Nephron progenitor cell (in vitro differentiated cells): ENCODE measurements around the gene AGPAT1.

Experiments used
- DNase-seq: peaks from one replicate; pipeline ENCODE4 v3.0.0; 2021
- H3K27ac Mint-ChIP-seq: 2 replicates; pipeline ENCODE4 v1.8.0; 2021; ENCODE audit warnings: mild to moderate bottlenecking, moderate library complexity, mixed read lengths
- H3K27me3 Mint-ChIP-seq: 2 replicates; pipeline ENCODE4 v1.8.0; 2021; ENCODE audit warnings: mild to moderate bottlenecking, low read depth, mixed read lengths; ENCODE audit not compliant: poor library complexity
- H3K36me3 Mint-ChIP-seq: 2 replicates; pipeline ENCODE4 v1.8.0; 2021; ENCODE audit warnings: low read depth, mixed read lengths
- H3K4me1 Mint-ChIP-seq: 2 replicates; pipeline ENCODE4 v1.8.0; 2021; ENCODE audit warnings: mixed read lengths
- H3K4me3 Mint-ChIP-seq: 2 replicates; pipeline ENCODE4 v1.8.0; 2021; ENCODE audit warnings: mild to moderate bottlenecking, moderate library complexity, mixed read lengths
- H3K9me3 Mint-ChIP-seq: 2 replicates; pipeline ENCODE4 v1.8.0; 2021; ENCODE audit warnings: mild to moderate bottlenecking, moderate library complexity, mixed read lengths
- TF ChIP-seq, protein P1 (sequence below): fragments of 200-600 bp; sonication (generic); IDR thresholded peaks from 2 replicates; pipeline ENCODE4 v1.5.0; 2021; ENCODE audit warnings: antibody characterized with exemption

Gene AGPAT1

DNA sequence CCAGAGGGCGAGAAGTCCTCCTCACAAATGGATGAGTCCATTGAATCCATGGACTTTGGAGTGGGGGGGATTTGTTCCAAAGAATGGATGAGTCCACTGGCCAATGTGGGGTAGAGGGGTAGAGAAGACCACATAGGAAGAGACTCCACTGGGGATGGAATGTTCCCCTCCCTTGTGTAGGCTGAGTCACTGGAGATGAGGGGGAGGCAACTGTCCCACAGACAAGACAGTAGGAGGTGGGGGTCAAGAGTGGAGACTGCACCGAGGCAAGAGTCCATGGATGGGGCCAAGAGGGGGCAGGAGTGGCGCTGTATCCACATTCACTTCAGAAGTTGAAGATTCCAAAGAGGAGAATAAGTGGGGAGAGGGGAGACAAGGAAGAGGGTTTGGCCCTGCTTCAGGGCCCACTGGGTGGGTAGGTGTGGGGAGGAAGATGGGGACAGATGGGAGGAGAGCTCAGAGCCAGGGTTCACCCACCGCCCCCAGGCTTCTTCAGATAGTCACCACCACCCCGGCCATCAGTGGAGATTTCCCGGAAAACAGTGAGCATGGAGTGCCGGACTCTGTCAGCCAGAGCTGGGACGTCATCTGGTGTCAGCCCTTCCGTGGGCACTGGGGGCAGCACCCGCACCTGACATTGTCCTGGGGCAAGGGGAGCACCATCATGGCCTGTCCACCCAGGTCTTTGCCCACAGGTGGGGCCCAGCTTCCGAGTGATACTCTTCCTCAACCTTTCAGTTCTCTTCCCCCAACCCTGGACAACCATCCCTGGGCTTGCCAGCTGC is 6.9 kb downstream of the AGPAT1 start:
- Mint-ChIP-seq H3K4me3 (no peak overlapping the region), H3K27me3 (no peaks in the 10 kb centered on the region), H3K9me3 (no peaks in the 10 kb centered on the region), H3K27ac (peak overlapping the region; percentile 94), H3K4me1 (peaks cover 32% of the 10 kb centered on the region), H3K36me3 (peaks cover 60% of the 10 kb centered on the region)
- no peak for DNase-seq
- TF ChIP-seq, protein P1, sequence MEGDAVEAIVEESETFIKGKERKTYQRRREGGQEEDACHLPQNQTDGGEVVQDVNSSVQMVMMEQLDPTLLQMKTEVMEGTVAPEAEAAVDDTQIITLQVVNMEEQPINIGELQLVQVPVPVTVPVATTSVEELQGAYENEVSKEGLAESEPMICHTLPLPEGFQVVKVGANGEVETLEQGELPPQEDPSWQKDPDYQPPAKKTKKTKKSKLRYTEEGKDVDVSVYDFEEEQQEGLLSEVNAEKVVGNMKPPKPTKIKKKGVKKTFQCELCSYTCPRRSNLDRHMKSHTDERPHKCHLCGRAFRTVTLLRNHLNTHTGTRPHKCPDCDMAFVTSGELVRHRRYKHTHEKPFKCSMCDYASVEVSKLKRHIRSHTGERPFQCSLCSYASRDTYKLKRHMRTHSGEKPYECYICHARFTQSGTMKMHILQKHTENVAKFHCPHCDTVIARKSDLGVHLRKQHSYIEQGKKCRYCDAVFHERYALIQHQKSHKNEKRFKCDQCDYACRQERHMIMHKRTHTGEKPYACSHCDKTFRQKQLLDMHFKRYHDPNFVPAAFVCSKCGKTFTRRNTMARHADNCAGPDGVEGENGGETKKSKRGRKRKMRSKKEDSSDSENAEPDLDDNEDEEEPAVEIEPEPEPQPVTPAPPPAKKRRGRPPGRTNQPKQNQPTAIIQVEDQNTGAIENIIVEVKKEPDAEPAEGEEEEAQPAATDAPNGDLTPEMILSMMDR: no peak

DNA sequence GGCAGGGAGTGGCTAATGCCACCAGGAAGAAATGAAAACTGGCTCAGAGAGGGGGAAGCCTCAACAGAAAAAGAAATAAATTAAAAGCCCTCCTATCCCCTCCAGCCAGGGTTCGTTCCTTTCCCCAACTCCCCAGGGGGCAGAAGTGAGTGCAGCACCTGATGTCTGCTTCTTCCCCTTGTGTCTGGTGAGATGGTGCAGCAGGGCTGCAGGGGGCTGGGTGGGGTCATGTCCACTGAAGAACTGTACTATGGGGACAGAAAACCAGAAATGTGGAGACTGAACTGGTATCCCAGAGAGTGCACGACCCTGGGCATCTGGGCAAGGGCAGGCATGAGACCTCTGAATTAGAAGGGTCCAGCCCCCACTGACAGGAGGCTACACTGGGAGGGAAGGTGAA is 7.5 kb downstream of the AGPAT1 start:
- TF ChIP-seq, protein P1: no peak
- no peak overlapping the region for H3K4me3 Mint-ChIP-seq
- peak overlapping the region; percentile 94 for H3K27ac Mint-ChIP-seq
- peaks cover 26% of the 10 kb centered on the region for H3K4me1 Mint-ChIP-seq
- no peak for DNase-seq
- H3K27me3 Mint-ChIP-seq: no peaks in the 10 kb centered on the region
- H3K36me3 Mint-ChIP-seq: peaks cover 60% of the 10 kb centered on the region
- H3K9me3 Mint-ChIP-seq: no peaks in the 10 kb centered on the region

- no peak for DNase-seq
- H3K36me3 Mint-ChIP-seq: peaks cover 65% of the 10 kb centered on the region
- H3K4me3 Mint-ChIP-seq: no peak overlapping the region
Measured at GRCh38 chr6:32167761-32168262, 8.1 kb downstream of the AGPAT1 start.

GRCh38 chr6:32167154-32167760 is 8.6 kb downstream of the AGPAT1 start:
- peaks cover 71% of the 10 kb centered on the region for H3K36me3 Mint-ChIP-seq
- no peak overlapping the region for H3K4me3 Mint-ChIP-seq
- peaks cover 17% of the 10 kb centered on the region for H3K4me1 Mint-ChIP-seq
- no peaks in the 10 kb centered on the region for H3K27me3 Mint-ChIP-seq
- peak overlapping the region; percentile 94 for H3K27ac Mint-ChIP-seq
- TF ChIP-seq, protein P1: no peak
- no peaks in the 10 kb centered on the region for H3K9me3 Mint-ChIP-seq
- DNase-seq: no peak

More at GRCh38 chr6:32167761-32168262, 8.1 kb downstream of the AGPAT1 start:
- no peaks in the 10 kb centered on the region for H3K27me3 Mint-ChIP-seq
- peaks cover 20% of the 10 kb centered on the region for H3K4me1 Mint-ChIP-seq
- no peaks in the 10 kb centered on the region for H3K9me3 Mint-ChIP-seq
- peak overlapping the region; percentile 94 for H3K27ac Mint-ChIP-seq
- TF ChIP-seq, protein P1: no peak

DNA sequence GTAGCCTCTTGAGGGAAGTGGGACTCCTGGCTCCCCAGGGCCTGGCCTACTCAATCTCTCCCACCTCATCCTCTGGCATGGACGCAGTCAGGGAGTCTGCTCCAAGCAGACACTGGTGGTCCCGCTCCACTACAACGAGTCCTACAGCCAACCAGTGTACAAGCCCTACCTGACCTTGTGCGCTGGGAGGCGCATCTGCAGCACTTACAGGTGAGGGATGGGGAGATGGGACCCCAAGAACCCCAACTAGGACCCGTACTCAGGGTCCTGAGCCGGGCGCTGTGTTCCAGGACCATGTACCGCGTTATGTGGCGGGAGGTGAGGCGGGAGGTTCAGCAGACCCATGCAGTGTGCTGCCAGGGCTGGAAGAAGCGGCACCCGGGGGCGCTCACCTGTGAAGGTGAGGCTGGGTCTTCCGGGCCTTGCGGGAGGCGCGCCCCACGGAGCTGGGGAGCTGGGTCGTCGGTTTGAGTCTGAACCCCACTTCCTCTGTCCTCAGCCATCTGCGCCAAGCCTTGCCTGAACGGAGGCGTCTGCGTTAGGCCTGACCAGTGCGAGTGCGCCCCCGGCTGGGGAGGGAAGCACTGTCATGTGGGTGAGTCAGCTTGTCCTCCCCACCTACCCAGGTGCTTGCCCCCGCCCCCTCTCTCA is 9.3 kb downstream of the AGPAT1 start:
- Mint-ChIP-seq H3K36me3 (peaks cover 74% of the 10 kb centered on the region), H3K4me1 (peaks cover 17% of the 10 kb centered on the region), H3K9me3 (no peaks in the 10 kb centered on the region), H3K27ac (no peak overlapping the region), H3K4me3 (no peak overlapping the region), H3K27me3 (no peaks in the 10 kb centered on the region)
- DNase-seq: no peak
- TF ChIP-seq, protein P1: no peak
